ENCODE results near the gene TRIM37.

- TF ChIP-seq, protein P1, sequence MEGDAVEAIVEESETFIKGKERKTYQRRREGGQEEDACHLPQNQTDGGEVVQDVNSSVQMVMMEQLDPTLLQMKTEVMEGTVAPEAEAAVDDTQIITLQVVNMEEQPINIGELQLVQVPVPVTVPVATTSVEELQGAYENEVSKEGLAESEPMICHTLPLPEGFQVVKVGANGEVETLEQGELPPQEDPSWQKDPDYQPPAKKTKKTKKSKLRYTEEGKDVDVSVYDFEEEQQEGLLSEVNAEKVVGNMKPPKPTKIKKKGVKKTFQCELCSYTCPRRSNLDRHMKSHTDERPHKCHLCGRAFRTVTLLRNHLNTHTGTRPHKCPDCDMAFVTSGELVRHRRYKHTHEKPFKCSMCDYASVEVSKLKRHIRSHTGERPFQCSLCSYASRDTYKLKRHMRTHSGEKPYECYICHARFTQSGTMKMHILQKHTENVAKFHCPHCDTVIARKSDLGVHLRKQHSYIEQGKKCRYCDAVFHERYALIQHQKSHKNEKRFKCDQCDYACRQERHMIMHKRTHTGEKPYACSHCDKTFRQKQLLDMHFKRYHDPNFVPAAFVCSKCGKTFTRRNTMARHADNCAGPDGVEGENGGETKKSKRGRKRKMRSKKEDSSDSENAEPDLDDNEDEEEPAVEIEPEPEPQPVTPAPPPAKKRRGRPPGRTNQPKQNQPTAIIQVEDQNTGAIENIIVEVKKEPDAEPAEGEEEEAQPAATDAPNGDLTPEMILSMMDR (IDR thresholded peaks at IDR 0.05) = no peak
- TF ChIP-seq RCOR1 (IDR thresholded peaks at IDR 0.05; ENCODE audit: low read length) = no peak
- no peak for TF ChIP-seq GABPA (IDR thresholded peaks at IDR 0.05; ENCODE audit: low read depth)
- no peak for TF ChIP-seq TAF1 (IDR thresholded peaks at IDR 0.05; ENCODE audit: borderline replicate concordance, low read depth, low read length)
- no peak for TF ChIP-seq NFIC (IDR thresholded peaks at IDR 0.05; ENCODE audit: borderline replicate concordance)
- TF ChIP-seq CHD2 (IDR thresholded peaks at IDR 0.05; ENCODE audit: low read length, partially characterized antibody) = no peak
- TF ChIP-seq RXRA (IDR thresholded peaks at IDR 0.05; ENCODE audit: borderline replicate concordance, low read depth) = no peak
- TF ChIP-seq ZBTB33 (IDR thresholded peaks at IDR 0.05; ENCODE audit: borderline replicate concordance, low read depth) = no peak
- TF ChIP-seq, protein P2, sequence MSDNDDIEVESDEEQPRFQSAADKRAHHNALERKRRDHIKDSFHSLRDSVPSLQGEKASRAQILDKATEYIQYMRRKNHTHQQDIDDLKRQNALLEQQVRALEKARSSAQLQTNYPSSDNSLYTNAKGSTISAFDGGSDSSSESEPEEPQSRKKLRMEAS (IDR thresholded peaks at IDR 0.05; ENCODE audit: low read depth) = no peak
Measured at GRCh38 chr17:59145571-59146096, 39.0 kb upstream of the TRIM37 start.
